Measurements from ENCODE around the gene OTOS.

Gene OTOS

DNA sequence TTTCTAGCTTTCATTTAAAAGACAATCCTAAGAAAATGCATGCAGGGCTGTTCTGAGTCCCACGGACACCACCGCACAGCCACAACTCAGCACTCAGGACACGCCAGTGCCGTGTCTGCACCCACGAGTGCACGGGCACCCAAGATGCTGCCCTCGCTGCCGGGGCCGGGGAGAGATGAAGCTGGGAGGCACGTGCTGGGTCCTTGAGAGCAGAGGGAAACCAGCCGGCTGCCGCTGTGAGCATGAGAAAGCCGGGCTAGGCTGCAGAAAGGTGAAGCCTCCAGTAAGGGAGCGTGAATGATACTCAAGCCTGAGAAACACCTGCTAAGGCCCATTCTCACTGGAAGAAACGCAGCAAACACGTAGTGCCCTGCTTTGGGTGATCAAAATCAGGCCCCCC lies 9.2 kb downstream of the OTOS start:
- TF ChIP-seq, protein P1, sequence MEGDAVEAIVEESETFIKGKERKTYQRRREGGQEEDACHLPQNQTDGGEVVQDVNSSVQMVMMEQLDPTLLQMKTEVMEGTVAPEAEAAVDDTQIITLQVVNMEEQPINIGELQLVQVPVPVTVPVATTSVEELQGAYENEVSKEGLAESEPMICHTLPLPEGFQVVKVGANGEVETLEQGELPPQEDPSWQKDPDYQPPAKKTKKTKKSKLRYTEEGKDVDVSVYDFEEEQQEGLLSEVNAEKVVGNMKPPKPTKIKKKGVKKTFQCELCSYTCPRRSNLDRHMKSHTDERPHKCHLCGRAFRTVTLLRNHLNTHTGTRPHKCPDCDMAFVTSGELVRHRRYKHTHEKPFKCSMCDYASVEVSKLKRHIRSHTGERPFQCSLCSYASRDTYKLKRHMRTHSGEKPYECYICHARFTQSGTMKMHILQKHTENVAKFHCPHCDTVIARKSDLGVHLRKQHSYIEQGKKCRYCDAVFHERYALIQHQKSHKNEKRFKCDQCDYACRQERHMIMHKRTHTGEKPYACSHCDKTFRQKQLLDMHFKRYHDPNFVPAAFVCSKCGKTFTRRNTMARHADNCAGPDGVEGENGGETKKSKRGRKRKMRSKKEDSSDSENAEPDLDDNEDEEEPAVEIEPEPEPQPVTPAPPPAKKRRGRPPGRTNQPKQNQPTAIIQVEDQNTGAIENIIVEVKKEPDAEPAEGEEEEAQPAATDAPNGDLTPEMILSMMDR (IDR thresholded peaks at IDR 0.05), result no peak
- Histone ChIP-seq H3K9me3 (ENCODE audit: control insufficient read depth, low read length) (no peaks in the 10 kb centered on the region), H3K4me2 (ENCODE audit: low read length) (no peak overlapping the region), H3K9ac (no peak overlapping the region), H3K27me3 (ENCODE audit: control insufficient read depth, insufficient read depth, low read length) (no peaks in the 10 kb centered on the region), H3K36me3 (ENCODE audit: control insufficient read depth, insufficient read depth, low read length) (no peaks in the 10 kb centered on the region), H3K4me1 (peaks cover 5% of the 10 kb centered on the region), H3K27ac (no peak overlapping the region), H3K4me3 (ENCODE audit: low read depth, low read length) (no peak overlapping the region), H3K79me2 (no peaks in the 10 kb centered on the region), H2AFZ (no peak overlapping the region)

DNA sequence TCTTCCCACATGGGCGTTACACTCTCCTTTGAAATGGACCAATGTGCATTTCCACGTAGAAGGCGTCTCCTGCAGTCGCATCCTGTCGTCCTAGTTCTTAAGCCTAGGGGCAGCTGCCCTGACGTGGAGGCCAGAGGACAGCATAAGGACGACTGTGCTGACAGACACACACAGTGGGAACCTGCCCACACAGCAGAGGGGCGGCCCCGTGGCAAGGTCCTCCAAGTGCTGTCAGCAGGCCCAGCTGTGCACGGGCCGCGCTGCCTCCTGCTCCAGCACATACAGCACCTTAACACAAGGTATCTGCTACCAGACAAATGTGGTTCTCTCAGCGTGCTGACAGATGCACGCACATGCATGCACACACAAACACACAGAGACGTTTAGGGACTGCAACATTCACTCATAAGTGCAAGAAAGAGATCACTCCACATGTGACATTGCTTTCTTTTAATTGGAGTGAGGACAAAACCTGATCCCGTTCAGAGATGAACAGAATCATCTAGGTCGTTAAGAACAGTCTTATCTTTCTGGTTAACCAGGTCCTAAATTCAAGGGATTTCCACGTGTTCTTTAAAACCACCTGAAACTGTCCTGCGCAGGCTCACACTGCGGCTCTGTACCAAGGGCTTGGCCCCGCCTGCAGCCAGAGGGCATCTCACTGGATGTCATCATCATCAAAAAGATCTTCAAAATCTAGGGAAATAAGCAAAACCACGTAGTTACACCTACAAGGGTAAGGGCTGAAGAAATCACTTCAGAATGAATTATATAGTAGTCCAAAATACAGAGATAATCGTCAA lies 9.9 kb downstream of the OTOS start:
- TF ChIP-seq, protein P1 (IDR thresholded peaks at IDR 0.05), result no peak
- Histone ChIP-seq H2AFZ (no peak overlapping the region), H3K36me3 (ENCODE audit: control insufficient read depth, insufficient read depth, low read length) (no peaks in the 10 kb centered on the region), H3K4me3 (ENCODE audit: low read depth, low read length) (no peak overlapping the region), H3K9ac (no peak overlapping the region), H3K27me3 (ENCODE audit: control insufficient read depth, insufficient read depth, low read length) (no peaks in the 10 kb centered on the region), H3K4me1 (peaks cover 5% of the 10 kb centered on the region), H3K9me3 (ENCODE audit: control insufficient read depth, low read length) (no peaks in the 10 kb centered on the region), H3K79me2 (no peaks in the 10 kb centered on the region), H3K4me2 (ENCODE audit: low read length) (no peak overlapping the region), H3K27ac (no peak overlapping the region)

DNA sequence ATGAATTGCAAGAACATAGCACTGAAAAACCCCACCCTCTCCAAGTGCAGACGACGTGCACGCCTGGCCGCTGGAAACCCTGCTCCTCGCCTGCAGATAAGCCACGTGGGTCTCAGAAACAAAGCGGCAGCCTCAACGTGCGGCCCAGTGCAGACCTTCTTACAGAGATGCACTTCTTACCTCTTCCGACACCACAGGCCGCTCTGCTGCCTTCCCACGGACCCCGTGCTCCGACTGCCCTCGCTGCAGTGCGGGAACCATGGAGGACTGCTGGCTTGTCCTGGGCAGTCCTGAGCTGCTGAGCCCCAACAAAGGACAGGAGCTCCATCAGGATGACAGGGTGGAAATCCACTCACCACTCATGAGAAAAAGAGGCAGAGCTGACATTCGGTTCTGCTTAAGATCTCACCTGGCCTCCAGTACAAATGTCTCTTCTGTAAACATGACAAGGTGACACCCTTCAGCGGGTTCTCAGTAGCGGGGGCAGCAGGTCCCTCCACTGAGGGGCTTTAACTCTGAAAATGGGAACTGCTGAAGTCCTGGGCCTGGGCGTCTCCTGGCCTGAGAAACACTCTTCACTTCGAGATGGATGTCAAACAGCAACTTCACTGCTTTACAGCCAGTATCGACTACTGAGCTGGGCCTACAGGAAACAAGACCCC lies 10.6 kb downstream of the OTOS start:
- no peaks in the 10 kb centered on the region for H3K36me3 ChIP-seq (ENCODE audit: control insufficient read depth, insufficient read depth, low read length)
- H2AFZ ChIP-seq, result no peak overlapping the region

DNA sequence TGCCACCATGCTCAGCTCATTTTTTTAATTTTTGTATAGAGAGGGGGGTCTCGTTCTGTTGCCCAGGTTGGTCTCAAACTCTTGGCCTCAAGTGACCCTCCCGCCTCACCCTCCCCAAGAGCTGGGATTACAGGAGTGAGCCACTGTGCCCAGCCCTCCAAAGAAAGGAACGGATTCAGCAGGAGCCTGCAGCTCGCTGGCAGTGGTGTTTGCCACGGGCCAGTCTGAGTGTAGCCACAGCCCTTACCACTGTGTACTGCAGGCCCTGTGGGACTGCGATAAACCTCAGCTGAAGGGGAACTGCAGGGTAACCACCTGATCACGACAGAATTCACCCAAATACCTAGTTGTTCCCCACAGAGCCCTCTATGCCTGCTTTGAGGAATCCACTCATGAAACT lies 11.1 kb downstream of the OTOS start:
- no peak overlapping the region for H3K4me3 ChIP-seq (ENCODE audit: low read depth, low read length)
- TF ChIP-seq, protein P1 (IDR thresholded peaks at IDR 0.05), result no peak
- H3K9ac ChIP-seq, result no peak overlapping the region
- no peaks in the 10 kb centered on the region for H3K79me2 ChIP-seq
- H2AFZ ChIP-seq, result no peak overlapping the region
- H3K9me3 ChIP-seq (ENCODE audit: control insufficient read depth, low read length), result no peaks in the 10 kb centered on the region
- no peak overlapping the region for H3K4me2 ChIP-seq (ENCODE audit: low read length)
- H3K36me3 ChIP-seq (ENCODE audit: control insufficient read depth, insufficient read depth, low read length), result no peaks in the 10 kb centered on the region
- no peaks in the 10 kb centered on the region for H3K4me1 ChIP-seq
- H3K27me3 ChIP-seq (ENCODE audit: control insufficient read depth, insufficient read depth, low read length), result no peaks in the 10 kb centered on the region
- H3K27ac ChIP-seq, result no peak overlapping the region

More for the DNA sequence above, 10.6 kb downstream of the OTOS start:
- no peak overlapping the region for H3K27ac ChIP-seq
- no peak overlapping the region for H3K4me3 ChIP-seq (ENCODE audit: low read depth, low read length)
- TF ChIP-seq, protein P1 (IDR thresholded peaks at IDR 0.05), result no peak
- H3K9me3 ChIP-seq (ENCODE audit: control insufficient read depth, low read length), result no peaks in the 10 kb centered on the region
- no peak overlapping the region for H3K9ac ChIP-seq
- no peak overlapping the region for H3K4me2 ChIP-seq (ENCODE audit: low read length)
- no peaks in the 10 kb centered on the region for H3K27me3 ChIP-seq (ENCODE audit: control insufficient read depth, insufficient read depth, low read length)
- no peaks in the 10 kb centered on the region for H3K4me1 ChIP-seq
- H3K79me2 ChIP-seq, result no peaks in the 10 kb centered on the region
